ENCODE results near the gene PFAS. TPM values are rescaled to one million over a fixed set of nuclear protein-coding genes. Genes with fewer than 3 reads are reported as not detected.

PFAS gene
- polyA plus RNA-seq, 1 donor from 2014 or later: 11.7 TPM

- Histone ChIP-seq H2AFZ (ENCODE audit: low read depth, low read length) (no peak overlapping the region), H3K9ac (ENCODE audit: low read length) (no peak overlapping the region), H4K20me1 (ENCODE audit: insufficient read depth) (no peaks in the 10 kb centered on the region), H3K79me2 (replicated peaks; ENCODE audit: insufficient read depth, low read length) (no peaks in the 10 kb centered on the region), H3K4me3 (ENCODE audit: low read length) (no peak overlapping the region), H3F3A (ENCODE audit: insufficient read depth, low read length, poor library complexity, severe bottlenecking) (no peaks in the 10 kb centered on the region), H3K9me3 (ENCODE audit: low read length) (no peaks in the 10 kb centered on the region), H3K4me2 (ENCODE audit: low read length) (no peak overlapping the region), H3K27ac (ENCODE audit: low read length) (no peak overlapping the region), H3K27me3 (ENCODE audit: insufficient read depth, low read depth, low read length) (no peaks in the 10 kb centered on the region), H3K9me2 (ENCODE audit: insufficient read depth, low read length) (no peaks in the 10 kb centered on the region), H3K36me3 (ENCODE audit: insufficient read depth, low read length) (no peaks in the 10 kb centered on the region)
- TF ChIP-seq EP300 (conservative IDR thresholded peaks at IDR 0.05; ENCODE audit: poor library complexity, severe bottlenecking): no peak
Observed at GRCh38 chr17:8285270-8286181, 36.4 kb downstream of the PFAS start.

- Histone ChIP-seq H3K79me2 (replicated peaks; ENCODE audit: insufficient read depth, low read length) (no peaks in the 10 kb centered on the region), H4K20me1 (ENCODE audit: insufficient read depth) (no peaks in the 10 kb centered on the region), H2AFZ (ENCODE audit: low read depth, low read length) (peak overlapping the region; percentile 32), H3K4me3 (ENCODE audit: low read length) (peak overlapping the region; percentile 78), H3K27ac (ENCODE audit: low read length) (no peak overlapping the region), H3F3A (ENCODE audit: insufficient read depth, low read length, poor library complexity, severe bottlenecking) (no peaks in the 10 kb centered on the region), H3K4me2 (ENCODE audit: low read length) (peak overlapping the region; percentile 8), H3K9me2 (ENCODE audit: insufficient read depth, low read length) (no peaks in the 10 kb centered on the region), H3K9ac (ENCODE audit: low read length) (peak overlapping the region; percentile 68), H3K36me3 (ENCODE audit: insufficient read depth, low read length) (no peaks in the 10 kb centered on the region), H3K27me3 (ENCODE audit: insufficient read depth, low read depth, low read length) (no peaks in the 10 kb centered on the region), H3K9me3 (ENCODE audit: low read length) (no peaks in the 10 kb centered on the region)
- no peak for TF ChIP-seq CTCF (IDR thresholded peaks at IDR 0.05; ENCODE audit: poor library complexity, severe bottlenecking)
- no peak for TF ChIP-seq MXI1 (conservative IDR thresholded peaks at IDR 0.05; ENCODE audit: poor library complexity, severe bottlenecking)
- no peak for TF ChIP-seq EZH2 (IDR thresholded peaks at IDR 0.05; ENCODE audit: borderline replicate concordance, insufficient read depth, low read length, poor library complexity, severe bottlenecking)
- no peak for TF ChIP-seq RAD21 (conservative IDR thresholded peaks at IDR 0.05)
- TF ChIP-seq EP300 (conservative IDR thresholded peaks at IDR 0.05; ENCODE audit: poor library complexity, severe bottlenecking): no peak
- TF ChIP-seq SMC3 (conservative IDR thresholded peaks at IDR 0.05; ENCODE audit: poor library complexity): no peak
- TF ChIP-seq POLR2AphosphoS5 (IDR thresholded peaks at IDR 0.05): no peak
- TF ChIP-seq REST (IDR thresholded peaks at IDR 0.05; ENCODE audit: borderline replicate concordance): no peak
- no peak for TF ChIP-seq TAF1 (IDR thresholded peaks at IDR 0.05; ENCODE audit: low read depth)
Observed at GRCh38 chr17:8287651-8288335, 38.7 kb downstream of the PFAS start.
